ENCODE measurements around the gene PTGS2.

Gene PTGS2

GRCh38 chr1:186680245-186681061 lies at the start of gene PTGS2:
PTGS2 (minus strand) TSS chr1:186680423; CDS start chr1:186680290, 133 bp downstream.
- peak; percentile 90 to 96 for DNase-seq

GRCh38 chr1:186722711-186723309 lies 42.6 kb upstream of the PTGS2 start:
- peak in 1 of 2 donors; percentile 64 for DNase-seq

GRCh38 chr1:186717286-186717685 lies 37.1 kb upstream of the PTGS2 start:
- DNase-seq = no peak

- DNase-seq = no peak
Measured at GRCh38 chr1:186715887-186716809, 35.9 kb upstream of the PTGS2 start.

GRCh38 chr1:186710696-186711095 lies 30.5 kb upstream of the PTGS2 start:
- DNase-seq = no peak

- no peak for DNase-seq
Measured at GRCh38 chr1:186708694-186709097, 28.5 kb upstream of the PTGS2 start.

- DNase-seq = no peak
Measured at GRCh38 chr1:186703209-186703766, 23.1 kb upstream of the PTGS2 start.

GRCh38 chr1:186700722-186701121 lies 20.5 kb upstream of the PTGS2 start:
- DNase-seq = no peak

GRCh38 chr1:186699519-186699918 lies 19.3 kb upstream of the PTGS2 start:
- DNase-seq = no peak

GRCh38 chr1:186689907-186690306 lies 9.7 kb upstream of the PTGS2 start:
- DNase-seq = no peak

GRCh38 chr1:186689376-186689775 lies 9.2 kb upstream of the PTGS2 start:
- DNase-seq = peak in 1 of 2 donors; percentile 1

GRCh38 chr1:186683652-186684410 lies 3.6 kb upstream of the PTGS2 start:
- peak in 1 of 2 donors; percentile 35 for DNase-seq

GRCh38 chr1:186682736-186683135 lies 2.5 kb upstream of the PTGS2 start:
- no peak for DNase-seq

GRCh38 chr1:186681801-186682200 lies 1.6 kb upstream of the PTGS2 start:
- DNase-seq = no peak

- no peak for DNase-seq
Measured at GRCh38 chr1:186681121-186681520, 898 bp upstream of the PTGS2 start.

- DNase-seq = no peak
Measured at GRCh38 chr1:186679924-186680244, 339 bp downstream of the PTGS2 start.

- no peak for DNase-seq
Measured at GRCh38 chr1:186678155-186678554, 2.1 kb downstream of the PTGS2 start.

- no peak for DNase-seq
Measured at GRCh38 chr1:186672596-186672995, 7.6 kb downstream of the PTGS2 start.

- DNase-seq = no peak
Measured at GRCh38 chr1:186672131-186672530, 8.1 kb downstream of the PTGS2 start.

- DNase-seq = no peak
Measured at GRCh38 chr1:186671136-186671825, 8.9 kb downstream of the PTGS2 start.

GRCh38 chr1:186670297-186671135 lies 9.7 kb downstream of the PTGS2 start:
- no peak for DNase-seq
